Hepatocyte (in vitro differentiated cells): ENCODE results near the gene MIEF1. TPM values are rescaled to one million over a fixed set of nuclear protein-coding genes. Genes with fewer than 3 reads are reported as not detected.

Source experiments
- DNase-seq: peaks from one replicate; pipeline ENCODE4 v3.0.0-alpha.2; 2016; ENCODE audit warnings: low spot score
- H2AFZ ChIP-seq: fragments of 200-600 bp; sonication (generic); 2 replicates; pipeline ENCODE4 v1.6.0; 2016; ENCODE audit warnings: antibody characterized with exemption, mild to moderate bottlenecking
- H3K27ac ChIP-seq: fragments of 200-600 bp; sonication (generic); 2 replicates; pipeline ENCODE4 v1.5.1; 2016; ENCODE audit warnings: mild to moderate bottlenecking
- H3K27me3 ChIP-seq: fragments of 200-600 bp; sonication (generic); 2 replicates; pipeline ENCODE4 v1.6.1; 2016
- H3K36me3 ChIP-seq: fragments of 200-600 bp; sonication (generic); replicated peaks from 2 replicates; pipeline ENCODE4 v1.5.1; 2016; ENCODE audit warnings: low read depth; ENCODE audit not compliant: insufficient read depth
- H3K4me1 ChIP-seq: fragments of 200-600 bp; sonication (generic); 2 replicates; pipeline ENCODE4 v1.5.1; 2016; ENCODE audit warnings: mild to moderate bottlenecking, moderate library complexity; ENCODE audit not compliant: insufficient read depth
- H3K4me2 ChIP-seq: fragments of 200-600 bp; sonication (generic); 2 replicates; pipeline ENCODE4 v1.6.0; 2016
- H3K4me3 ChIP-seq: fragments of 200-600 bp; sonication (generic); 2 replicates; pipeline ENCODE4 v1.5.1; 2016; ENCODE audit warnings: mild to moderate bottlenecking
- H3K79me2 ChIP-seq: fragments of 200-600 bp; sonication (generic); 2 replicates; pipeline ENCODE4 v1.6.0; 2017; ENCODE audit warnings: mild to moderate bottlenecking
- H3K9me2 ChIP-seq: fragments of 200-600 bp; sonication (generic); replicated peaks from 2 replicates; pipeline ENCODE4 v1.6.0; 2017; ENCODE audit warnings: mild to moderate bottlenecking; ENCODE audit not compliant: insufficient read depth
- H3K9me3 ChIP-seq: fragments of 200-600 bp; sonication (generic); 2 replicates; pipeline ENCODE4 v1.5.1; 2016; ENCODE audit warnings: low read depth, mild to moderate bottlenecking
- H4K20me1 ChIP-seq: fragments of 200-600 bp; sonication (generic); 2 replicates; pipeline ENCODE4 v1.6.0; 2016; ENCODE audit warnings: mild to moderate bottlenecking; ENCODE audit not compliant: insufficient read depth, poor library complexity, severe bottlenecking
- CTCF ChIP-seq: fragments of 200-600 bp; sonication (generic); IDR thresholded peaks from 2 replicates; pipeline ENCODE4 v1.5.1; 2016; ENCODE audit warnings: antibody characterized with exemption, mild to moderate bottlenecking; ENCODE audit not compliant: poor library complexity
- EZH2 ChIP-seq: fragments of 200-600 bp; sonication (generic); IDR thresholded peaks from 2 replicates; pipeline ENCODE4 v1.6.1; 2016; ENCODE audit warnings: antibody characterized with exemption, mild to moderate bottlenecking, borderline replicate concordance
- EZH2phosphoT487 ChIP-seq: fragments of 200-600 bp; sonication (generic); IDR thresholded peaks from one replicate; pipeline ENCODE4 v1.6.1; 2018; ENCODE audit warnings: antibody characterized with exemption, mild to moderate bottlenecking, low read depth, moderate library complexity; ENCODE audit not compliant: unreplicated experiment, severe bottlenecking
- WGBS: methylation state at CpG from one replicate; pipeline ENCODE4 v1.1.6; 2016; ENCODE audit warnings: low lambda C conversion rate; ENCODE audit errors: missing lambda C conversion rate; 5-methylcytosine and 5-hydroxymethylcytosine counted together
- polyA plus RNA-seq: library from polyadenylated mRNA; unstranded; fragments of >200 nt; fragmentation: Nextera tagmentation; extraction: Ambion mirVana; gene quantifications from 2 replicates; pipeline ENCODE4 v1.2.1, GENCODE V29; 2016
- total RNA-seq: library from RNA; depleted of rRNA; stranded (reverse); fragments of >200 nt; gene quantifications from 2 replicates; pipeline ENCODE4 v1.2.3, GENCODE V29; 2014

The MIEF1 gene
- total and polyA plus RNA-seq, 2 experiments from 2014 or later: 22.2 to 31.8 TPM

- no peak for TF ChIP-seq CTCF
- no peak for TF ChIP-seq EZH2phosphoT487
- TF ChIP-seq EZH2: no peak
- WGBS: 96% methylated on average over 6 of the region's 6 CpGs
- Histone ChIP-seq H3K4me3 (no peak overlapping the region), H3K27me3 (no peaks in the 10 kb centered on the region), H3K4me2 (peak overlapping the region; percentile 69), H4K20me1 (no peaks in the 10 kb centered on the region), H3K4me1 (peaks cover 62% of the 10 kb centered on the region), H3K36me3 (no peaks in the 10 kb centered on the region), H2AFZ (no peak overlapping the region), H3K9me2 (no peaks in the 10 kb centered on the region), H3K9me3 (no peaks in the 10 kb centered on the region), H3K79me2 (peaks cover 32% of the 10 kb centered on the region), H3K27ac (peak overlapping the region; percentile 98)
- DNase-seq: no peak
These were observed 32.8 kb upstream of the MIEF1 start for GRCh38 chr22:39469326-39469680.

- Histone ChIP-seq H2AFZ (no peak overlapping the region), H3K4me3 (no peak overlapping the region), H3K36me3 (no peaks in the 10 kb centered on the region), H3K4me1 (peaks cover 67% of the 10 kb centered on the region), H3K4me2 (peak overlapping the region; percentile 69), H3K27ac (peak overlapping the region; percentile 98), H3K79me2 (peaks cover 27% of the 10 kb centered on the region), H3K27me3 (no peaks in the 10 kb centered on the region), H3K9me2 (no peaks in the 10 kb centered on the region), H4K20me1 (no peaks in the 10 kb centered on the region), H3K9me3 (no peaks in the 10 kb centered on the region)
- peak; percentile 59 for DNase-seq
- TF ChIP-seq CTCF (no peak), EZH2phosphoT487 (no peak), EZH2 (no peak)
- 70% methylated on average over 22 of the region's 26 CpGs for WGBS
These were observed 32.2 kb upstream of the MIEF1 start for GRCh38 chr22:39469681-39470450.

- Histone ChIP-seq H3K9me3 (no peaks in the 10 kb centered on the region), H3K4me1 (peaks cover 75% of the 10 kb centered on the region), H3K36me3 (no peaks in the 10 kb centered on the region), H2AFZ (no peak overlapping the region), H3K27ac (peak overlapping the region; percentile 98), H4K20me1 (no peaks in the 10 kb centered on the region), H3K4me2 (peak overlapping the region; percentile 69), H3K27me3 (no peaks in the 10 kb centered on the region), H3K79me2 (peaks cover 28% of the 10 kb centered on the region), H3K9me2 (no peaks in the 10 kb centered on the region), H3K4me3 (no peak overlapping the region)
- 35% methylated on average over 16 of the region's 16 CpGs for WGBS
- peak; percentile 55 for DNase-seq
- TF ChIP-seq EZH2 (no peak), EZH2phosphoT487 (no peak), CTCF (no peak)
These were observed 31.4 kb upstream of the MIEF1 start for GRCh38 chr22:39470451-39471291.
